Glomerular endothelial cell (primary cell): ENCODE results near the gene DCBLD1. TPM values are rescaled to one million over a fixed set of nuclear protein-coding genes. Genes with fewer than 3 reads are reported as not detected.
"Not testable (repeated sequence)": the region's sequence is repeated elsewhere in the genome, so short reads cannot be mapped to it uniquely, and the experiment has no call there.

Source experiments
- DNase-seq: peaks from one replicate; pipeline ENCODE4 v3.0.0-alpha.2; 2011; ENCODE audit warnings: low read depth, low spot score; ENCODE audit errors: extremely low read depth
- total RNA-seq: library from RNA; depleted of rRNA; stranded (reverse); fragments of >200 nt; gene quantifications from 2 replicates; pipeline ENCODE4 v1.2.3, GENCODE V29; 2015

The DCBLD1 gene
- total RNA-seq, 1 donor from 2014 or later = 33.9 TPM

- DNase-seq = no peak
Measured at GRCh38 chr6:117497237-117497636, 14.8 kb downstream of the DCBLD1 start.

- DNase-seq = no peak
Measured at GRCh38 chr6:117498159-117498558, 15.7 kb downstream of the DCBLD1 start.

- no peak for DNase-seq
Measured at GRCh38 chr6:117501722-117502121, 19.2 kb downstream of the DCBLD1 start.

GRCh38 chr6:117502580-117502979, 20.1 kb downstream of the DCBLD1 start:
- DNase-seq = no peak

- DNase-seq = no peak
Measured at GRCh38 chr6:117503211-117503610, 20.7 kb downstream of the DCBLD1 start.

- no peak for DNase-seq
Measured at GRCh38 chr6:117504478-117505144, 22.1 kb downstream of the DCBLD1 start.

- DNase-seq = no peak
Measured at GRCh38 chr6:117505311-117505710, 22.8 kb downstream of the DCBLD1 start.

- no peak for DNase-seq
Measured at GRCh38 chr6:117506180-117506835, 23.8 kb downstream of the DCBLD1 start.

GRCh38 chr6:117506907-117507306, 24.4 kb downstream of the DCBLD1 start:
- no peak for DNase-seq

- DNase-seq = no peak
Measured at GRCh38 chr6:117508450-117508971, 26.0 kb downstream of the DCBLD1 start.

- no peak for DNase-seq
Measured at GRCh38 chr6:117509021-117509420, 26.5 kb downstream of the DCBLD1 start.

GRCh38 chr6:117512056-117512828, 29.8 kb downstream of the DCBLD1 start:
- DNase-seq = no peak

GRCh38 chr6:117512987-117513573, 30.6 kb downstream of the DCBLD1 start:
- DNase-seq = no peak

- DNase-seq = no peak
Measured at GRCh38 chr6:117513778-117514365, 31.4 kb downstream of the DCBLD1 start.

GRCh38 chr6:117514655-117515054, 32.2 kb downstream of the DCBLD1 start:
- DNase-seq = no peak

- no peak for DNase-seq
Measured at GRCh38 chr6:117515326-117515725, 32.9 kb downstream of the DCBLD1 start.

GRCh38 chr6:117517995-117518394, 35.5 kb downstream of the DCBLD1 start:
- DNase-seq = not testable (repeated sequence)

GRCh38 chr6:117518870-117519269, 36.4 kb downstream of the DCBLD1 start:
- no peak for DNase-seq

- DNase-seq = no peak
Measured at GRCh38 chr6:117520603-117521395, 38.3 kb downstream of the DCBLD1 start.
